NCI-H146 (cell line): ENCODE results near the gene ANKMY2.
"Not testable (repeated sequence)": the region's sequence is repeated elsewhere in the genome, so short reads cannot be mapped to it uniquely, and the experiment has no call there.

Experiments used
- DNase-seq: peaks from one replicate; lab custom pipeline; 2025; lab: John Stamatoyannopoulos, UW

ANKMY2 gene

DNA sequence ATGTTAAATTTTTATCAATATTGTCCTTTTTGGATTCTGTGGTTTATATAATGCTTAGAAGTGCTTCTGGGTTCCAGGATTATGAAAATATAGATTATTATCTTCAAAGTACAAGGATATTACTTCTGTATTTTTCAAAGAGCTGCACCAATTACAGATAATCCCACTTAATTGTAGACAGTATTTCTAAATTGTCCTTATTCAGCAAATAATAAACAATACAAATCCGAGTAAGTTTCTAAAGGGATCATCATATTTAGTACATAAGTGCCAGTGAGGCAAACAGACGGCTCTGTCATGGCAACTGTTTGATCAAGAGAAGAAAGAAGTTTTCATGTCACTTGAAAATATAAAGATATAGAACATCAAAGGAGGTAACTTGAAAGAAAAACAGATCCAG, 19.2 kb downstream of the ANKMY2 start:
- no peak for DNase-seq

DNA sequence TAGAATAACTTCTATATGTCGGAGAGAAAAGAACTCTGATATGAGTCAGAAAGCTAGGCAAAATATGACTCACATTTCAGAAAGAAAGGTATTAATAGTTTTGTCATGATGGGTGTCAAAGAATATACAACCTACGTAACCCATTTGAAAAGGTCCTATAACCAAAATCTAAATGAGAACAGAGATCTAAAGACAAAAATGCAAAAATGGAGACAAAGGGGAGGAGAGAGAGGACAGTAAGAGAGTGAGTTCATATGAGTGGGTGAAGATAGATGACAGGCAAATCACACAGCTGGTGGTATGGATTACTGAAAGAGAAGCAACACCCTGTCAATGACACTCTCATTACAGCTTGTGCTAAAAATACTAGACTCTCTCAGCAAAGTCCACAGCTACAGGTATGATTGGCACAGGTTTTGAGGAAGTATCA, 25.6 kb downstream of the ANKMY2 start:
- DNase-seq: no peak

DNA sequence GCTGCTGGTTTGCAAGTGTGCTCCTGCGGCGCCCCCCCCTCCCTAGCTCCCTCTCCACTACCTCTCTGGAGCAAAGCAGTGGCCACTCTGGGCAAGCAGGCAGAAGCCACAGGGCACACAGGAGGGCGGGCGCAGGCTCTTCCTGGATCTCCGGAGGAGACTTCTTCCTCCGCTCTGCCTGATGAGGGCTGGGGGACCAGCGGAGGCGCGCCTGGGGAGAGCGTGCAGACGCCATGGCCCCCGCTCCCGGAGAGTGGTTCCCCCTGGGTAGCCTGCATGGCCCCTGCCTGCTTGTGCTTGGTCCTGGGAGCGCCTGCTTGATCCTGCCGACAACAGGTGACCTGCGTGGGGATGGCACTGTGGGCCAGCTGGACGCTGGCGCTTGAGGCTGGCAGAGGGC, 29.0 kb downstream of the ANKMY2 start:
- no peak for DNase-seq

DNA sequence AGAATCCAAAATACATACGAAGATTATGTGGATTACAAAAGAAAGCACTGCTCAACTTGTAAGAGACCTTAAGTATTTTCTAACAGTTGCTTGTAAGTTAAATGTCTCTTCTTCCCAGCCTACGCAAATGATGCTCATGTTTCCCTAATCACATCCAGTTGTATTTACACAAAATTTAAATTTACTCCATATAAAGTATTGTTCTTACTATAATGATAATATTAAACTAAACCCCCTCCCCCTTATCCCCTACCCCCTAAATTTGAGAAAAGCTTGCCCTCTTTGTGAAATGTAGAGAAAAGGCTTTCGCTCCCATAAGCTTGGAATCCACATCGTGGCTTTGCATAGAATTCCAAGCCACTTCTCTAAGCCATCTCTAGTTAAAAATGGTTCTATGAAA, 29.4 kb downstream of the ANKMY2 start:
- no peak for DNase-seq

DNA sequence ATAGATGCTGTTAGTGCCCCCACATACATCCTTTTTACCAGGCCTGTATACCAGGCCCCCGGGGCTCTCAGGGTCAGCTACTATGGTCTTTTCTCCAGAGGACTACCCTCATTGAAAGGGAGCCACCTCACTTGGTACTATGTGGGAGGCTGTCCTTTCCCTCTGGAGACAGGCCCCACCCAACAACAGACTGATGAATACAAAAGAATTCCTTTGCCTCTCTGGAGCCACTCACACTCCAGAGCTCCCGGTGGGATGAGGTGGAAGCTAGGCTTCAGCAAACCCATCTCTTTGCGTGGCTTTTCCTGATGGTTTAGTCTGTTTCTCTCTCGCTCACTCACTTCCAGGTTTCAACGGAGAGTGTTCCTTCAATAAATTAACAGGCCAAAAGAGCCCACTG, 30.3 kb downstream of the ANKMY2 start:
- no peak for DNase-seq

DNA sequence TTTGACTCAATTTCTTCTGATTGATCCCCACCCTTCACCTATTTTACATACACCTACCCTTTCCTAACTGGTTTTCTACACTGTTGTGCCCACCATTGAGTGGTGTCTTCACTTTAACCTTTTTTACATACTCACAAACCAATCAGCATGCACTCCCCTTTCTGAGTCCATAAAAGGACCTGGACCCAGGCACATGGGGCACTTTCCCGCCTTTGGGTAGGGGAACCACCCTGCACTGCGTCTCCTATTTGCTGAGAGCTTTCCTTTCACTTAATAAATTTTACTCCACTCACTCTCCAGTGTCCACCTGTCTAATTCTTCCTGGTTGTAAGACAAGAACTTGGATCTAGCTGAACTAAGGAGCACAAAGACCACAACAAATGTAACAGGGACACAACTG, 33.8 kb downstream of the ANKMY2 start:
- no peak for DNase-seq

DNA sequence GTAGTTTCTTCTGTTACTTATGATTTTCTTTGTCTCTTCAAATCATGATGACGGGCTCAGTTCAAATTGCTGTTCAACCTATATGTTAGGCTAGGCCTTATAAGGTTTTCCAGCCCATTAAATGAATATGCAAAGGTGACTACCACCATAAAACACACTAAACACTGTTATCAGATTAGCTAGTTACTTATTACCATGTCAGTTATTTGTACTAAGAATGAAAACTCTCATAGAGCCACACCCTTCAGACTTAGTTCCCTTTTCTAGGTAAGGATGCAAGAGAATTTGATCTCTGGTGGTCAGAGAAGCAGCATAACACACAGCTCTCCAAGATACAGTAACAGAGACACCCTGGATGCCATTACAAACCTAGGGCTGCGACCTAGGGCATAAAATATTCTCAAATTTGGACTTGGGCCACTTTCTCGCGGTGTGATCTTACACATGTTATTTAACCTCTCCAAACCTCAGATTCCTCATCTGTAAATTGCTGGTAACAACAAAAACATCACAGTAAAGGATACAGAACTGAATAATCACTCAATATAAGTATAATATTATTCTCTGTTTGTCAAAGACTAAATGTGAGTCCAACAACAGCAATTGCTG, 35.6 kb downstream of the ANKMY2 start:
- no peak for DNase-seq

DNA sequence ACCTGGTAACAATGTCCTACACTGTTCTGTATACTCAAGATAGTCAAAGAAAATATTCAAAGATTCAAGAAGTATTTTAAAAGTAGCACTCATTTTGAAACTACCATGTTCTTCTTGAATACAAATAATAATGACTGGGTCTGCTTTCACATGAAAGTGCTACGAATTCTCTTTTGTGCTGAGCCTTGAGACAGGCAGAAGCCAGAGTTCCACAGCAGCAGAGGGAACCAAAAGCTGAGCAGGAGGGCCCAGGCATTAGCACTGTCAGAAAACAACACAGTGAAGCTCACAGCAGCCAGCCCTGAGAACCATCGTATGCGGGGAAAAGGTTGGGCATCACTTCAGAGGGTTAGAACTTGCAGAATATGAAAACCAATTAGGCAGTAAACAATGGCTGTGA, 38.9 kb downstream of the ANKMY2 start:
- DNase-seq: no peak

- no peak for DNase-seq
Observed at GRCh38 chr7:16604054-16604453, 41.5 kb downstream of the ANKMY2 start.

DNA sequence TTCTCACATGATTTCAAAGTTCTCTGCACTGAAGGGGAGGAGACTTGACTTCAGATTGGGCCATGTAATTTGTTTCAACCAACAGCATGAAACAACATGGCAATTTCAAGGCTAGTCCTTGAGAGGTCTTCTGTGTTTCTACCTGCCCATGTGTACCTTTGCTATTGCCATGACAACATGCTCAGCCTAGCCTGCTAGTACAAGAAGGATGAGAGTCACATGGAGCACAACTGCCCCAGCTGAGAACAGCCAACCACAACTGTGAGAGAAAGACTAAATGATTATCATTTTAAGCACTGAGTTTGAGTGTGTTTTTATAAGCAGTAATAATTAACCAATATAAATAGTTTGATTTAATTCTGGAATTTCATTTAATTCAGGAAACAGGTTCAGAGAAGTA, 41.9 kb downstream of the ANKMY2 start:
- peak; percentile 10 for DNase-seq

DNA sequence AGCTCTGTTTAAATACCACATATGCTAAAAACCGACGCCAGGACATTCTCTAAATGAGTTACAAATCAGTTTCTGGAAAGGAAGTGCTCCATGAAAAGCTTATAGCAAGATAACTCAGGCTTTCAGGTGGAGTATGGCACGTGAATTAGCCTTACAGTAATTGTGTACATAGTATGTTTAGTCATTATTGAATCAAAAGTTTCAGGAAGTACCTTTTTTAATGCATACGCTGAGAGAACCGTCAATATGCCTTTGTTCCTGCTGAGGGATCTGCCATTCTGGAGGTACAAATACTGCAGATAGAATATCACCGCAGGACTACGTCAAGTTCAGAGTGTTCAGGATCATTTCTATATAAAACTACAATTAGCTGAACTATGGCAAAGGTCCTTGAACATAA, 45.7 kb downstream of the ANKMY2 start:
- peak; percentile 66 for DNase-seq

- DNase-seq: no peak
Observed at GRCh38 chr7:16598015-16598414, 47.5 kb downstream of the ANKMY2 start.

DNA sequence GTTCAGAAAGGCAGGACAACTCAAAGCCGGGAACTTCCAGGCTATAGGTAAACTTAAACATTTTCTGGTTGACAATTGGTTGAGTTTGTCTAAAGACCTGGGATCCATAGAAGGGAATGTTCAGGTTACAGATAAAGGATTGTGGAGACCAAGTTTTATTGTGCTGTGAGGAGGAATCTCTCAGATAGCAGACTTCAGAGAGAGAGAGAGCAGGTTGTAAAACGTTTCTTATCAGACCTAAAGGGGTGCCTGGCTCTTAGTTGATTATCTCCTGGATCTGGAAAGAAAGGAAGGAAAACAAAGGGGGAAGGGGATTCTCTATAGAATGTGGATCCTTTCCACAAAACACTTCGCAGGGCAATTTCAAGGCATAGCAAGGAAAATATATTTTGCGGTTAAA, 50.0 kb downstream of the ANKMY2 start:
- not testable (repeated sequence) for DNase-seq

GRCh38 chr7:16594676-16595075, 50.9 kb downstream of the ANKMY2 start:
- DNase-seq: no peak

DNA sequence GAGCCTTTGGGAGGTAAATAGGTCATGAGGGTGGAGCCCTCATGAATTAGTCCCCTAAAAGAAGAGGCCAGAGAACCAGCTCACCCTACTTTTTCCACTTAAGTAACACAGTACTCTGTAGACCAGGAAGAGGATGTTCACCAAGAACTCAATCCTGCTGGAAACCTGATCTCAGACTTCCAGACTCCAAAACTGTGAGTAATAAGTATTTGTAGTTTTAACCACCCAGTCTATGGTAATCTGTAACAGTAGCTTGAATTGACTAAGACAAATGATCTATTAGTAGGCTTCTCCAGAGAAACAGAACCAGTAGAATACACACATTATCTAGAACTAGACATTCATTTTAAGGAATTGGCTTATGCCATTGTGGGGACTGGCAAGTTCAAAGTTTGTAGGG, 51.5 kb downstream of the ANKMY2 start:
- no peak for DNase-seq

DNA sequence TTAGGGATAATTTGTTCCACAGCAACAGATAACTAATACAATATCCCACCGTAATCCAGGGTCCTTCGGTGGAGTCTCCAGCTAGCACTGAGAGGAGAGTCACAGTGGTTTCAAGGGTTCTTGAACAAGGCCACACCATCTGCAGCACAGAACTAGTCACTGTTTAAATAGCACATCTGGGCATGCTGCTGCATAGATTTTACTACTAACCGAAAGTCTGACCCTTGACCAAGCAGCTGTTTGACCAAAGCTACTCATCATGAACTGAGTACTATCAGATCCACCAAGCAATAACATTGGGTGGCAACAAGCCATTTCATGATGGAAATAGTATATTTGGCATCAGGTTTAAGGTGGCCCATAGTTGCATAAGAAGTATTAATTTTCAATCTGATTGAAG, 53.2 kb downstream of the ANKMY2 start:
- DNase-seq: no peak

DNA sequence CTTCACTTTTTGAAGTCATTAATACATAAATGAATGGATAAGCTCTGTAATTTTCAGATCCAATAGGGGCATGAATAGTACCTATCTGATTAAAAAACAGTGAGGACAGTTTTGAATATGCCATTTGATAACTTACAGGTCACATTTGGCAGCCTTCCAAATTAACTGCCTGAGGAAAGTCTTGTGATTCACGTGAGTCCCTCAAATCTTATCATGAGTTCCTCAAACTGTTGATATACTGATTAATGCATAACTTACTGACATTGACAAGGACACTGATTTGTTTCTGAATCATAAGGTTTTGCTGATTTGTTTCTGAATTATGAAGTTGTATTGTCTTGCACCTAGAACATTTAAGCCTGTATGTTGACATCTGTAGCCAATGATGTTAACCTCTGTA, 55.1 kb downstream of the ANKMY2 start:
- DNase-seq: peak; percentile 2

DNA sequence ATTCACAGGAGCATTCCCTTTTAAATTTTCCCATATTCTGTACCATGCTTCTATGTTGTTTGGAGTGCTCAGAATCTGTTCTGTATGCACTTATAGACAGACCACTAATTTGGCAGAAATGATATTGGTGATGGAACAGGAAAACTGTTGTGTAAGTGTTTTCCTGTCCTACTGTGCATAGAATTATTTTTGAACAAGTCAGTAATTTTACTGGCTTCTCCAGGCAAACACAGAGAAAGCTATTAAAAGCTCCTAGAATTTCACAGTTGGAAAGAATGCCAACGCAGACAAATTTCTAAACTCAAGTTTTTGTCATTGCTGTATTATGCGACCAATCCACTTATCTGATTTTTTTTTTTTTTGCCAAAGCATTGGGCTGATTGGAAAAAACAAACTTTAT, 55.7 kb downstream of the ANKMY2 start:
- no peak for DNase-seq

DNA sequence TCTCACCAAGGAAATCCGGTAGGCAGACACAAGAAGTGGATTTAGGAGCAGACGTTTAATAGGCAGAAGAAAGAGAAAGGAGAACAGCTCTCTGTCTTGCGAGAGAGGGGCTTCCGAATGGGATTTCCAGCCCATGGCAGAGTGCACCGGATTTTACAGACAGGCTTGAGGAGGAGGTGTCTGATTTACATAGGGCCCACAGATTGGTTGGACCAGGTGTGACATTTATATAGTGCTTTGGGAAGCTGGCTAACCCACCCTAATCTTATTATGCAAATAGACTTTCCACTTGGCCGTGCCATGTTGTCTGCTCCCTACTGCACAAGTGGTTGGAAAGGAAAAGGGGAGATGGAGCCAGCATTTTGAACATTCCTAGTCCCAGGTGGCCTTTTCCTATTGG, 57.8 kb downstream of the ANKMY2 start:
- DNase-seq: peak; percentile 91

GRCh38 chr7:16587129-16587528, 58.4 kb downstream of the ANKMY2 start:
- DNase-seq: no peak

DNA sequence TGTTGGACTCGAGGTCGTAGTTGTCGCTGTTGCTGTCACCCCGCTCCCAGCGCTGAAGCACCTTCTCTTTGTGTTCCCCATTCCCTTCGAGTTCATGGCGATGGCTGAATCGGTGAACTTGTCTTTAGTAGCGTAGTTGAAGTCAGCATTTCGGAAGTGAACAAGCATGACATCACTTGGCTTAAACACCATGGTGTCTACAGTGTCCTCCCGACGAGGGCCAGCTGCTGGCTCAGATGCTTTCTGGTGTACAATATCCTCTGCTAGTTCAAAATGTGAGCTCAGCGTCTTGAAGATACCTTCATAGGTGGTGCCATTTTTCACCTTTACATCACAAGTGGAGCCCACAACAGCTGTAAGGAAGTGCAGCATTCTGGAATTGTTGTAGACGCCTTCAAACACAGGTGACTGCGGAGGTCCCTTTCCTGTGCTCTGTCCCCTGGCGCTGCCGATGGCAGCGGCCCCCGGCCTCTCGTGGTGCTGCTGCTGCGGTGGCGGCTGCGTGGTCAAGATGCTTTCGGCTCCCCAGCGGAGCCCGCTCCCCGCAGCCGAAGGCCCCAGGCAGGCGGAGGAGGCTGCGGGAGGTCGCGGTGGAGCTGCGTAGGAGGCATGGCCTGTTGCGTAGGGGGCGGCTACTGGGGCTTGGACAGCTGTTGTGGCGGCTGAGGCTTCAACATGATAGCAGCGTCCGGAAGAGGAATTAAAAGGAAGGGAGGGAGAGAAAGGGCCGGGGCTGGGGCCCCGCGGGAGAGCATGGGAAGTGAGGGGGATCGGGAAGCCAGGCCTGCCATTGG, 59.3 kb downstream of the ANKMY2 start:
- no peak for DNase-seq

DNA sequence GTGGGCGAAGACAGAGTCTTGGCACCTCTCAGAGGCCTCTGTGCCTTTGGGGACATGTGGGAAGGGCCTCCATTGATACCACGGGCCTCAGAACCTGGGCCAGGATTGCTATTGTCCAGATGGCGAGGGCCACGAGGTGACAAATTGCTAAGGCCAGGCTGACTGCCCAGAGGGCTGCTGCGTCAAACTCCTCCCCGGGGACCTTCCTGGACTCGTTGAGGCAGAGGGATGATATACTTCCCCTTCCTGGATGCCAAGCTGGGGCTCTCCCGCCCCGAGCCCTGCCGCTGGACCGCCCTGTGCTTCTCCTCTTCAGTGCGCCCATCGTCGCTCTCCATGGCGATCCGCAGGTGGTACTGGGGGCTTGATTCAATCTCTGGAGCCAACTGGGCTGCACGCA, 60.0 kb downstream of the ANKMY2 start:
- DNase-seq: no peak

DNA sequence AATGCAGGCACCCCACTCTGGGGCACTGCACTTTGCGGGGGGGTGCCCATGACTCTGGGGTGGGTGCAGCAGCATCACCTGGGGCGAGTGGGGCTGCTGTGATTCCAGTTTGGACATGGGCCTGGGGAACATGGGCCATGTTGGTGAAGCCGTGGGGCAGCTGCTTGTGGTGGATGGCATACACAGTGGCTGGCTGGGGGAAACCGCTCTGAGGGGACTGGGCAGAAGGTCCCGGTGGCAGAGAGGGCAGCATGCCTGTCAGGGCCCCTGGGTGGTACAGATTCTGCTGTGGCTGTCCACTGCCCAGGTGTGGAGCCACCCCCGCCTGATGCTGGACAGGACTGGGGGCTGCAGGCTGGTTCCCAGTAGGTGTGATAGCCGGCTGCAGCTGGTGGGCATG, 61.7 kb downstream of the ANKMY2 start:
- DNase-seq: no peak

DNA sequence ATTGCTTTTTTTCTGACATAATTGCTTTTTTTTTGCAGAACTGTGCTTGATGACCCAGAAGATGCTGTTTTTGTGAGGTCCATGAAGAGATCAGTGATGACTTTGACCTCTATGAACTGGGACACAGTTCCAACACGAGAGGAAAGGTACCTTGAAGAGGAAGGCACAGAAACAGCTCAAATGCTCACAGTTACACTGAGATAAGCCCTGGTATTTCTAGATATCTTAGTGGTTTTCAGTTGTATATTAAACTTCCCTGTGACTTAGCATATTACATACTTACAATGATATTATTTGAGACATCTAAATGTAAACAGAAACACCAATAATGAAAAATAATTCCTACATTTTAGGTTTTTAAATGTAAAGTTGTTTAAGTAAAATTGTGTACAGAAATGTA, 64.3 kb downstream of the ANKMY2 start:
- no peak for DNase-seq
